ENCODE results near the gene LRRC28.

The LRRC28 gene

DNA sequence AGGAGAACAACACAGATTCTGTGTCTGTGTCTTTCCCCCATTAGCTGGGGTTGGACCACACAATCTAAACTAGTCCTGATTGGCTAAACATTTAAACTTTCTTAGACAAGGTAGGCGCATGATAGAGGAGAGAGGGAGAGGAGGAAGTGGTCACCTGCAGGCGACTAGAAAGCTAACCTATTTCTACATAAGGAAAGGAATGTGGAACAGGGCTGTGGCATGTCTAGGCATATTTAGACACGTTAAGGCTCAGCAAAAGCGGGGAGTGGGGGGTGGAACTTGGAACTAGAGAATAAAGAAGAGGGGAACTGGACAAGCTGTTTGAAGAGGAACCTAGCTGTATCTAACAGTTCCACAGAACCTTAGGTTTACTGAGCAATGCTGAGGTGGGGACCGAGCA lies 12.8 kb downstream of the LRRC28 start:
- H3K4me1 Mint-ChIP-seq (ENCODE audit: low read depth), result peaks cover 8% of the 10 kb centered on the region
- peaks cover 3% of the 10 kb centered on the region for H3K36me3 Mint-ChIP-seq (ENCODE audit: low read depth)
- no peak overlapping the region for H3K4me3 Mint-ChIP-seq
- no peaks in the 10 kb centered on the region for H3K27me3 Mint-ChIP-seq (ENCODE audit: low read depth)
- H3K27ac Mint-ChIP-seq, result no peak overlapping the region
- no peak for DNase-seq (ENCODE audit: low spot score)
- no peaks in the 10 kb centered on the region for H3K9me3 Mint-ChIP-seq

DNA sequence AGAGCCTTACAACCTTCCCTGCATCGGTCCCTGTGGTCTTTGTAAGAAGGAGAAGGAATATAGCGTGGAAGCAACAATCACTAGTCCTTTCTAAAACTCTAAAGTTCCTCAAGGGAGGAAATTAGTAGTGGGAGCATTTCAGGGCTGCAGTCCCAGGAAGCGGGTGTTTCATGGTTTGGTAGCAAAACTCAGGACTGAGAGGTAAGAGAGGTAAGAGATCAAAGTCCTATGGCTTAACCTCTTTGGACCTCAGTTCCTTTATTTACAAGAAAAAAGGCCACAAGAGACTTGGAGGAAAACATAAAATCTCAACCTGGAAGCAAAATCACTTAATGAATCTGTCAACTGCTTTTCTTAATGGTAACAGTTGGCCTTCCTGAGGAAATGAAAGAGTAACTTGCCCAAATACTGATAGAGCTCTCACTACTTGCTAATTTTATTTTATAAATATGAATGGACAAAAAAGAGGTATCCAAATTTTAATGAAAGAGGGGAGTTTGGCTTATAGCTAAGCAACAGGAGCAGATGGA lies 14.3 kb downstream of the LRRC28 start:
- peaks cover 8% of the 10 kb centered on the region for H3K4me1 Mint-ChIP-seq (ENCODE audit: low read depth)
- H3K4me3 Mint-ChIP-seq, result no peak overlapping the region
- H3K27ac Mint-ChIP-seq, result no peak overlapping the region
- H3K36me3 Mint-ChIP-seq (ENCODE audit: low read depth), result peaks cover 3% of the 10 kb centered on the region
- no peaks in the 10 kb centered on the region for H3K9me3 Mint-ChIP-seq
- H3K27me3 Mint-ChIP-seq (ENCODE audit: low read depth), result no peaks in the 10 kb centered on the region
- no peak for DNase-seq (ENCODE audit: low spot score)

DNA sequence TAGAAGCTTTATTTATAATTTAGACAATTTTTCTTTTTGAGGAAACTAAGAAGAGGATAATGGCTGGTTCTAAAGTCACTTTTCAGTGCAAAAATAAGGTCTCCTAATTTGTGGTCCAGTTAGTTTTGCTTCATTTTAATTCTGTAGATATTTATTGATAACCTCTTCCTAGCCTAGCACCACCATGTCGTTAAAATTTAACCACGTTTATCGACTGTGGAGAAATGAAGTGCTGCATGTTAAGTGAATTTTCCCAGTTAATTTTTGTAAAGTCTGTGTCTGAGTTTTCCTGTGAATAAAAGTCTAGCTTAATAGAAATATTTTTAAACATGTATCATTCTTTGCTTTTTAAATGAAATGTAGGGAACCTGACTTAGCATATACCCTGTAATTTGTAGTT lies 16.7 kb downstream of the LRRC28 start:
- H3K4me1 Mint-ChIP-seq (ENCODE audit: low read depth), result peaks cover 8% of the 10 kb centered on the region
- no peaks in the 10 kb centered on the region for H3K36me3 Mint-ChIP-seq (ENCODE audit: low read depth)
- no peaks in the 10 kb centered on the region for H3K27me3 Mint-ChIP-seq (ENCODE audit: low read depth)
- H3K9me3 Mint-ChIP-seq, result no peaks in the 10 kb centered on the region
- no peak overlapping the region for H3K27ac Mint-ChIP-seq
- H3K4me3 Mint-ChIP-seq, result no peak overlapping the region
- DNase-seq (ENCODE audit: low spot score), result no peak

DNA sequence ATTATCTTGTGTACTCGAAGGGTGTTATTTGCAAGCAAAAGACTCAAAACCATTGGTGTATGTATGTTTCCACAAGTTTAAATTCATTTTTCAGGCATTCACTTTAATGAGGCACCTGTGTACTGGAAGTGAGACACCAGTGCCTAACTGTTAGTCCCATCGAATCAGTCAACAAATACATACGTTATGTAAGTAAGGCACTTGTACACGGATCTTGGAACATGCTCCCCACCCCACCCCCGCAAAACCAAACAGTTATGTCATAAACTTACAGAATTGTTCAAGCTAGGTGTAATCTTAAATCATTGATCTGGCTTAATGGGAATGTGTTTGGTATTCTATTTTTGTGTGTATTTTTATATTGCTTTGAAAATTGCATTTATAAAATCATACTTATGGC lies 17.1 kb downstream of the LRRC28 start:
- no peaks in the 10 kb centered on the region for H3K36me3 Mint-ChIP-seq (ENCODE audit: low read depth)
- no peak overlapping the region for H3K4me3 Mint-ChIP-seq
- no peak overlapping the region for H3K27ac Mint-ChIP-seq
- no peak for DNase-seq (ENCODE audit: low spot score)
- H3K9me3 Mint-ChIP-seq, result no peaks in the 10 kb centered on the region
- H3K4me1 Mint-ChIP-seq (ENCODE audit: low read depth), result peaks cover 8% of the 10 kb centered on the region
- no peaks in the 10 kb centered on the region for H3K27me3 Mint-ChIP-seq (ENCODE audit: low read depth)

DNA sequence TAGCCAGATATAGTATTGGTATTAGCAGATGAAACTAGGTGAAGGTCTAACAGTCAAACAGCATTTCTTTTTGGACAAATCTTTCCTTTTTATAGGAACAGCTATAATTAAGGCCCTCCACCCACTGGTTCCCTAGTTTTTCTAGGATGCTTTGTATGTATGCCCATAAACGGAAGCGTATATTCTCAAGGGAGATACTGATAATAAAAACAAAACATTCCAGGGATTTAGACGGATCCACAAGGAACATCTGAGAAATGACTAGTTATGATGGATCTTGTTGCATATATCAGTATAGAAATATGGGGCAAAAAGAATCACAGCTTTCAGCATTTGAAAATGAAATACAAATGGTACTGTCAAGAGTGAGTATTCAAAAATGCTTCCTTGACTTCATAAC lies 22.5 kb downstream of the LRRC28 start:
- no peak for DNase-seq (ENCODE audit: low spot score)
- Mint-ChIP-seq H3K9me3 (peaks cover under 1% of the 10 kb centered on the region), H3K27ac (no peak overlapping the region), H3K36me3 (ENCODE audit: low read depth) (peaks cover 1% of the 10 kb centered on the region), H3K27me3 (ENCODE audit: low read depth) (no peaks in the 10 kb centered on the region), H3K4me1 (ENCODE audit: low read depth) (peaks cover 9% of the 10 kb centered on the region), H3K4me3 (no peak overlapping the region)

DNA sequence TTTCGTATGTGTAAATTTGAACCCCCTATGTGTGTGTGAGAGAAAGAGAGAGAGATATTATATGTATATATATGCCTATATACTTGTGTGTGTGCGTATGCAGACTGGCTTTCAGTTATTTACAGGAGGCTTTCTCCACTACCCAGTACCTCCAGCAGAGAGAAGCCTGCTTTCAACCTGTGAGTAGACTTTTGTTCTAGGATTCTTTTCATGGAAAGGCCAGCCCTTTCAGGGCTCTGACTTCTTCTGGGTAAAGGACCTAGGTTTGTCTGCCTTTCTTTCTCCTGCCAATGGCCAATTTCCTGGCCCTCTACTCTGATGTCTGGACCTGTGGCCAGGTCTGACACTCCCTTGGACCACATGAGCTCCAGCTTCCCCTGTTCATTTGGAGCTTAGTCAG lies 23.8 kb downstream of the LRRC28 start:
- Mint-ChIP-seq H3K9me3 (peaks cover 4% of the 10 kb centered on the region), H3K4me3 (no peak overlapping the region), H3K4me1 (ENCODE audit: low read depth) (peaks cover 21% of the 10 kb centered on the region), H3K27ac (no peak overlapping the region), H3K27me3 (ENCODE audit: low read depth) (no peaks in the 10 kb centered on the region), H3K36me3 (ENCODE audit: low read depth) (peaks cover 11% of the 10 kb centered on the region)
- no peak for DNase-seq (ENCODE audit: low spot score)

DNA sequence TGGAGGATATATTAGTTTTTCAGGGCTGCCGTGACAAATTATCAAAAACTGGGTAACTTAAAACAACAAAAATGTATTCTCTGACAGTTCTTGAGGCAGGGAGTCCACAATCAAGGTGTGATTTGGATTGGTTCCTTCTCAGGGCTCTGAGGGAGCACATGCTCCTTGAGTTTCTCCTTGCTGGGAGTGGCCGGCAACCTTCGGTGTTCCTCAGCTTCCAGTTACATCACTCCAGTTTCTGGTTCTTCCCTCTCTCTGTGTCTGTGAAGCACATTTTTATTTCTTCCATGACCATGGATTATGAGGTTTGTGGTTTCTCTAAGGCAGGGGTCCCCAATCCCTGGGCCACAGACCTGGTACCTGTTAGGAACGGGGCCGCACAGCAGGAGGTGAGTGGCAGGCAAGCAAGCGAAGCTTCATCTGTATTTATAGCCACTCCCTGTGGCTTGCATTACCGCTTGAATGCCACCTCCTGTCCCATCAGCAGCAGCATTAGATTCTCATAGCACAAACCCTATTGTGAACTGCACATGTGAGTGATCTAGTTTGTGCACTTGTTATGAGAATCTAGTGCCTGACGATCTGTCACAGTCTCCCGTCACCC lies 24.3 kb downstream of the LRRC28 start:
- H3K36me3 Mint-ChIP-seq (ENCODE audit: low read depth), result peaks cover 14% of the 10 kb centered on the region
- no peak overlapping the region for H3K27ac Mint-ChIP-seq
- H3K27me3 Mint-ChIP-seq (ENCODE audit: low read depth), result no peaks in the 10 kb centered on the region
- H3K9me3 Mint-ChIP-seq, result peaks cover 4% of the 10 kb centered on the region
- H3K4me1 Mint-ChIP-seq (ENCODE audit: low read depth), result peaks cover 27% of the 10 kb centered on the region
- H3K4me3 Mint-ChIP-seq, result no peak overlapping the region
- DNase-seq (ENCODE audit: low spot score), result no peak

DNA sequence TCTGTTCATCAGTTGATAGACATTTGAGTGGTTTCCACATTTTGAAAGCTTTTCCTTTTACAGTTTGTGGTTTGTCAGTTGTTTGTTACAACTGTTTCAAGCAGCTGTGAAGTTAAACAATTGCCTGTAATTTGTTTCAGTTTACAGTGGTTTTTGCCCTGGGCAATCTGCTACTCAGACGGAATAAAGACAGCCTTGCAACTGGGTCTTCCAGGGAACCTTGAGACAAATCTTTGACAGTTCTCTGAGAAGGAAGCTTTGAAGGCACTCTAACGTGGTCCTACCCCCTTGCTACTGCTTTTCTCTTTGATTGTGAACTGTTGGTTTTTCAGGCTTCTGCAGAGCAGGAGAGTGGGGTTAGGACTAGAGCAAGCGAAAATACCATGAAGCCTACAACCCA lies 28.0 kb downstream of the LRRC28 start:
- DNase-seq (ENCODE audit: low spot score), result no peak
- Mint-ChIP-seq H3K9me3 (peaks cover 4% of the 10 kb centered on the region), H3K36me3 (ENCODE audit: low read depth) (peaks cover 18% of the 10 kb centered on the region), H3K4me1 (ENCODE audit: low read depth) (peaks cover 39% of the 10 kb centered on the region), H3K27me3 (ENCODE audit: low read depth) (no peaks in the 10 kb centered on the region), H3K4me3 (peak overlapping the region; percentile 42), H3K27ac (peak overlapping the region; percentile 41)

DNA sequence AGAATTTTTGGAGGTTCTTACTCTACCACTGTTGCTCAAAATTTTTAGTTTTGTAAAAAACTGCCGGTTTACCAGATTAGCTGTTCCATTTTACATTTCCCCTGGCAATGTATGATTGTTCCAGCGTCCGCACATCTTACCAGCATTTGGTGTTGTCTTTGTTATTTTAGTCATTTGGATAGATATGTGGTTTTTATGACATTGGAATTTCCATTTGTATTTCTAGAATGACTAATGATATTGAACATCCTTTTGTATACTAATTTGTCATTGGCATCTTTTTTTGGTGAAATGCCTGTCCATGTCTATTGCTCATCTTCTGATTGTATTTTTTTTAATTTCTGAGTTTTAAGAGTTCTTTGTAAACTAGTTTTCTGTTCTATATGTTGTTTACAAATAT lies 28.5 kb downstream of the LRRC28 start:
- peaks cover 4% of the 10 kb centered on the region for H3K9me3 Mint-ChIP-seq
- peak overlapping the region; percentile 42 for H3K4me3 Mint-ChIP-seq
- peaks cover 18% of the 10 kb centered on the region for H3K36me3 Mint-ChIP-seq (ENCODE audit: low read depth)
- peaks cover 39% of the 10 kb centered on the region for H3K4me1 Mint-ChIP-seq (ENCODE audit: low read depth)
- H3K27ac Mint-ChIP-seq, result peak overlapping the region; percentile 41
- DNase-seq (ENCODE audit: low spot score), result peak; percentile 21
- H3K27me3 Mint-ChIP-seq (ENCODE audit: low read depth), result no peaks in the 10 kb centered on the region

DNA sequence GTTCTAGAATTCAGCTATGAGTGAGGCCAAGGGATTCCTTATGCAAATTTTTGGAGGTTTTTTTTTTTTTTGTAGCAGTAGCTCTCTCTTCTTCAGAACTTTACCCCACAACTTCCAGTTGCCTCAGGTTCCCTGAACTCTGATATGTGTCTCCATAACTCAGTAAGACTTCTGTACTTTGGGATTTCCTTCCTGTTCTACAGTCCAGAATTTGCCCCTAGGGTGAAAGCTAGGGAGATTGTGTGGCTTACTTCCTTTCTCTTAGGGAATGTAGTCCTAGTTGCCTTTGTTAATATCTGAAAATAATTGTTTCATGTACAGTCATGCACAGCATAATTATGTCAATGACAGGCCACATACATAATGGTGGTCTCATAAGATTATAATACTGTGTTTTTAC lies 30.8 kb downstream of the LRRC28 start:
- H3K27me3 Mint-ChIP-seq (ENCODE audit: low read depth), result no peaks in the 10 kb centered on the region
- H3K27ac Mint-ChIP-seq, result no peak overlapping the region
- peaks cover 4% of the 10 kb centered on the region for H3K9me3 Mint-ChIP-seq
- H3K4me1 Mint-ChIP-seq (ENCODE audit: low read depth), result peaks cover 35% of the 10 kb centered on the region
- H3K4me3 Mint-ChIP-seq, result no peak overlapping the region
- DNase-seq (ENCODE audit: low spot score), result no peak
- peaks cover 18% of the 10 kb centered on the region for H3K36me3 Mint-ChIP-seq (ENCODE audit: low read depth)

DNA sequence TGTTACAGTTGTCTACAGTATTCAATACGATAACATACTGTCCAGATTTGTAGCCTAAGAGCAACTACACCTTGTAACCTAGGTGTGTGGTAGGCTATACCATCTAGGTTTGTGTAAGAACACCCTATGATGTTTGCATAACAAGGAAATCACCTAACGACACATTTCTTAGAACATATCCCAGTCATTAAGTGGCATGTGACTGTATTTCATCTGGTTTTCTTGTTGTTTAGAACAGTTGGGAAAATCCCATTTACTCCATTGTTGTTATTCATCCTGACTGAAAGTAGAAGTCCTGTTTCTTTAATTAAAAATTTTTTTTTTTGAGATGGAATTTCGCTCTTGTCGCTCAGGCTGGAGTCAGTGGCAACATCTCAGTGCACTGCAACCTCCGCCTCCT lies 31.3 kb downstream of the LRRC28 start:
- no peak overlapping the region for H3K27ac Mint-ChIP-seq
- H3K4me1 Mint-ChIP-seq (ENCODE audit: low read depth), result peaks cover 33% of the 10 kb centered on the region

DNA sequence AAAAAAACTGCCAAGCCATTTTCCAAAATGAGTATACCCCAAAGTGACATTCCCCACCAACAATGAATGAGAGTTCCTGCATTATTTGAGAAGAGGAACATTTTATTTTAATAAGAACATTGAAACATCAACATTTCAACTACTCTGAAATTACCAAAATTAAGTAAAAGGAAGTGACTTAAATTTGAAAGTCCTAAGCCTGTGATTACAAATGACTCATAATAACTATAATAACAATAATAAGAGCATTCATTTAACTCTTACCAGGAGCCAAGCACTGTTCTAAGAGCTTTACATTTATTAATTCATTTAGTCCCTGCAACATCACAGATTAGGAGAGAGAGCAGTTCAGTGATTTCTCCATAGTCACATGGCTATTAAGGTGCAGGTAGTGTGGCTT lies 32.4 kb downstream of the LRRC28 start:
- peaks cover 17% of the 10 kb centered on the region for H3K36me3 Mint-ChIP-seq (ENCODE audit: low read depth)
- no peak overlapping the region for H3K27ac Mint-ChIP-seq
- H3K4me3 Mint-ChIP-seq, result no peak overlapping the region
- peaks cover 4% of the 10 kb centered on the region for H3K9me3 Mint-ChIP-seq
- H3K4me1 Mint-ChIP-seq (ENCODE audit: low read depth), result peaks cover 30% of the 10 kb centered on the region
- DNase-seq (ENCODE audit: low spot score), result no peak
- no peaks in the 10 kb centered on the region for H3K27me3 Mint-ChIP-seq (ENCODE audit: low read depth)

More for the DNA sequence above, 31.3 kb downstream of the LRRC28 start:
- peaks cover 4% of the 10 kb centered on the region for H3K9me3 Mint-ChIP-seq
- no peak overlapping the region for H3K4me3 Mint-ChIP-seq
- no peaks in the 10 kb centered on the region for H3K27me3 Mint-ChIP-seq (ENCODE audit: low read depth)
- peaks cover 18% of the 10 kb centered on the region for H3K36me3 Mint-ChIP-seq (ENCODE audit: low read depth)
- DNase-seq (ENCODE audit: low spot score), result no peak

DNA sequence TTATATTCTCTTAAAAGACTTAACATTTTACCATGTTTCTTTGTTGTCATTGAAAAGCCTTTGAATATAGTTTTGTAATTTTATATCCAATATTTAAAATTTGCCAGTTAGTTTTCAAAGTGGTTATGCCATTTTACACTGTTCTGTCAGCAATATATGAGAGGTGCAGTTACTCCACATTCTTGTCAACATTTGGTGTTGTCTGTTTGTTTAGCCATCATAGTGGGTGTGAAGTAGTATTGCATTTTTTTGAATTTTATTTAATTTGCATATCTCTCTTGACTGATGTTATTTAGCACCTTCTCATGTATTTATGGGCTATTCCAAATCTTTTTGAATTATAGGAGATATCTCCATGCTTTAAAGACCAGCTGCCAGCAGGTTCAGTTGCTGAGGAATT lies 40.4 kb downstream of the LRRC28 start:
- Mint-ChIP-seq H3K27me3 (ENCODE audit: low read depth) (no peaks in the 10 kb centered on the region), H3K4me3 (no peak overlapping the region), H3K9me3 (peaks cover 9% of the 10 kb centered on the region), H3K36me3 (ENCODE audit: low read depth) (peaks cover 24% of the 10 kb centered on the region), H3K27ac (no peak overlapping the region), H3K4me1 (ENCODE audit: low read depth) (peaks cover 2% of the 10 kb centered on the region)
- no peak for DNase-seq (ENCODE audit: low spot score)

DNA sequence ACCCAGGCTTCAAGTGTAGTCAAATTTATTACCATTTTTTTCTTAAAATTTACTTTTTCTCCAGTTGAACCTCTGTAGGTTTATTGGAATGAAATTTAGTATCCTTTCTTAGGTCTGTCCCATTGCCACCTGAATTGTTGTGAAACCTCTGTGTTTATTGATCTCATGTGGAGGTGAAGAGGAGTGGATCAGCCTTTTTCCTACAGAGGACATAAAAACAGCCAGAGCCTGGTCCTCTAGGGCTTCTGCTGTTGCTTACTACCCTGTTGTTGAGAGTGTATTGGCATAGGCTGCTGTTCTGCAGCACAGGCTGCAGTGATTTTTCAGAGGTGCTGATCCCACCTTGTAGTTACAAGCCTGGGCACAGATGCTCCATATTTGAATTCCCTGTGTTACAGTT lies 44.6 kb downstream of the LRRC28 start:
- no peaks in the 10 kb centered on the region for H3K27me3 Mint-ChIP-seq (ENCODE audit: low read depth)
- H3K27ac Mint-ChIP-seq, result no peak overlapping the region
- DNase-seq (ENCODE audit: low spot score), result no peak
- H3K4me3 Mint-ChIP-seq, result no peak overlapping the region
- H3K36me3 Mint-ChIP-seq (ENCODE audit: low read depth), result peaks cover 24% of the 10 kb centered on the region
- peaks cover 2% of the 10 kb centered on the region for H3K4me1 Mint-ChIP-seq (ENCODE audit: low read depth)
- H3K9me3 Mint-ChIP-seq, result peaks cover 9% of the 10 kb centered on the region

DNA sequence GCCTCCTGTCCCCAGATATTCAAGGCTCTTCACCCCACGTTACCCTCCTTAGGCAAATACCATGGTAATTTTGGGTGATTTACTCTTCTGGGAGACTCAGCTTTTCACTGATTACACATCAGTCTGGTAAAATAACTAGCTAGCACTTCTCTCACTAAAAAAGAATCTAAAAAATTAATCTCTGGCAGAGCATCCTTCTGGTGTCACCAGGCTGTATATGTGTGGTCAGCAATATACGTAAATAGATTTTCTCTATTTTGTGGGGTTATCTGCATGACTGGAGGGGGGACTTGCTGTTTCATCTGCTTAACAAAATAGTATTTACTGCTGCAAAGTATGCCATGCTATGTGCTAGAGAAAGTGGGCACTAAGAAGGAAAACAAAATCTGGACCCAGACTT lies 45.1 kb downstream of the LRRC28 start:
- H3K36me3 Mint-ChIP-seq (ENCODE audit: low read depth), result peaks cover 24% of the 10 kb centered on the region
- H3K4me3 Mint-ChIP-seq, result no peak overlapping the region
- H3K27ac Mint-ChIP-seq, result no peak overlapping the region
- H3K9me3 Mint-ChIP-seq, result peaks cover 9% of the 10 kb centered on the region
- peaks cover 2% of the 10 kb centered on the region for H3K4me1 Mint-ChIP-seq (ENCODE audit: low read depth)
- DNase-seq (ENCODE audit: low spot score), result no peak
- H3K27me3 Mint-ChIP-seq (ENCODE audit: low read depth), result no peaks in the 10 kb centered on the region

Data from T-helper 2 cell treated with Interferon-gamma antibody and Interleukin-4, amounts not matched to agents 5 μg/mL and 100 μg/mL, for 36 hours (primary cell).